Measurements from ENCODE around the gene ZDBF2.
"Not testable (repeated sequence)": the region's sequence is repeated elsewhere in the genome, so short reads cannot be mapped to it uniquely, and the experiment has no call there.

ZDBF2 gene

DNA sequence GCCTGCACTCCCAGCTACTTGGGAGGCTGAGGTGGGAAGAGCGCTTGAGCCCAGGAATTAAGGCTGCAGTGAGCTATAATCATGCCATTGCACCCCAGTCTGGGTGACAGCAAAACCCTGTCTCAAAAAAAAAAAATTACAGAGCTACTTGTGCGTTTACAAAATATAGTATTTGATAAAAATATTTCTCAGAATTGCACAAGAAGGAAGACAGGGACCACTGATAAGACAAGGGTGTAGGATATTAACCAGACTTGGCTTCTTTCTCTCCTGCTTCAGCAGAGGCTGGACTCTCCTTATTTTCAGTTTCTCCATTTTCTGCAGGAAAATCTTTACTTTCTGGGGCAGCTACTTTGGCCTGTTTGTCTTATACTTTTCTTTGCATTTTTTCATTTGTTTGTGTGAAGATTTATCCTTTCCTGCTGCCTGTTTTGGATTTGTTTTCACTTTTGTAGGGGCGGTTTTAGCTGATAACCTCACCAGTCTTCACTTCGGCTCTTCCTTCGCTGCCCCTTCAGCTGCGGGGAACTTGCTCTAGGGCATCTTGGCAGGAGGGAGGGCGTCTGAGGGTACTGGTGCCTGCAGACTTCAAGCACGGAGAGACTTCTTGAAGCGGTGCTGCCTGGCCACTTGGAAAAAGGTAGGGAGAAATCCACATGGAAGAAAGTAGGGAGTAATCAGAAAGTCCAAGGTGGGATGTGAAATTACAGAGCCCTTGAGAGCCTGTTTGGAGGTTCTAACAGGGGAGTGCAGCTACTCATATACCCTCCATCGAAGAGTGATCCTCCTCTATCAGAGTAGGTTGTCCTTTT is 14.9 kb upstream of the ZDBF2 start:
- DNase-seq (ENCODE audit: low read depth in 2 of 2, low spot score in 1 of 2), result no peak

DNA sequence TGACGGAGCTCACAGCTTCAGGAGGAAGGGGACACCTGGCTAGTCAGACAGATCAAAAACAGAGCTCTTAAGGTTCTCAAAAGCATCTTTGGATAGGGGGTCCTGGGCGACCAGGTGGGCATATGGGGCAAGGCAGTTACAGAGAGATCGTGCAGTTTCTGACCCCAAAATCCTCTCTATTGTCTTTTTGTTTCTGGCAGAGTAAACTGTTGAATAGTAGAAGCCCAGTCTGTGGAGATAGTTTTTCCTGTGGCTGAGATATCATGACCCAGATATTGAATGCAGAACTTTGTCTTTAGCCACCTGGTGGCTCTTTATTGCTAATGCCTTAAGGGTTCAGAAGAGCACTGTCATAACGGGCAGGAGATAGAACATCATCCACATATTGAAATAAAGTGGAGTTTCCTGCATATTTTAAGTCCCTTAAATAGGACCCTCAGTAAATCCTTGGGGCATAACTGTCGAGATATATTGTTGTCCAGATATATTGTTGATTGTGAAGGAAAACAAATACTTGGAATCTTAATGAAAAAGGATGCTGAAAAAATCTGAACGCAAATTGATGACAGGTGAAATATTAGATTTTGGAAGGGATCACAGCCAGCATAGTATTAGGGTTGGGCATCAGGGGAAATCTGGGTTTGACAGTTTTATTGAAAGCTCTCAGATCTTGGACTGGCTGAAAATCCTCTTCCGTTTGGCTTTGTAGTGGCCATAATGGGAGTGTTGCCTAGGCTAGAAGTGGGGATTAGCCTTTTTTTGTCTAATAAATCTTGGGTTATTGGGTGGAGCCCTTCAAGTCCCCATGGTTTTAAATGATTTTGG is 14.1 kb upstream of the ZDBF2 start:
- no peak for DNase-seq (ENCODE audit: low read depth in 2 of 2, low spot score in 1 of 2)

DNA sequence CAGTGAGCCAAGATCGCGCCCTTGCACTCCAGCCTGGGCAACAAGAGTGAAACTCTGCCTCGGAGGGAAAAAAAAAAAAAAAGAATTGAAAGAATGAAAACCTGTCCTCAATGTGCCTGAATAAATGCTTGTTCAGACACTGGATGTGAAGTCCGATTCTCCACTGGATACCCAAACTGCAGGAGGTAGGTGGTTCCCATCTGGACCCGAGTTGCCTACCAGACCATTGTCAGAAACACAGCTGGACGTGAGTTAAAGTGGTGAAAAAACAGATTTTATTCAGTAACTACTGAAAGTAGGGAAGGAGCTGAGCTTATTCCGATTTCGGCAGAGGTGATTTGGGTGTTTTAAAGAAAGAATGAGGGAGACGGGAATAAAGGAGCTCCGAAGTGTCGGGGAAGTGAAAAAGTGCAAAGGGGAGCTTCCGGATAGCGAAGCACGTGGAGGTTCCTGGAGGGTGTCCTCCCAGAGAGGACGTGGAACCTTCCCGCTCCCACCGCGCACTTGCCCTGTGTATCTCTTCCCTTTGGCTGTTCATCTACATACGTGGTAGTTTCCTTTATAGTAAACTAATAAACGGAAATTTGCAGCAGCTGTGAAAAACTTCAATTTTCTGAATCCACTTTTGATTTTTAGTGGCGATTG is 10.4 kb upstream of the ZDBF2 start:
- DNase-seq (ENCODE audit: low read depth in 2 of 2, low spot score in 1 of 2), result no peak

DNA sequence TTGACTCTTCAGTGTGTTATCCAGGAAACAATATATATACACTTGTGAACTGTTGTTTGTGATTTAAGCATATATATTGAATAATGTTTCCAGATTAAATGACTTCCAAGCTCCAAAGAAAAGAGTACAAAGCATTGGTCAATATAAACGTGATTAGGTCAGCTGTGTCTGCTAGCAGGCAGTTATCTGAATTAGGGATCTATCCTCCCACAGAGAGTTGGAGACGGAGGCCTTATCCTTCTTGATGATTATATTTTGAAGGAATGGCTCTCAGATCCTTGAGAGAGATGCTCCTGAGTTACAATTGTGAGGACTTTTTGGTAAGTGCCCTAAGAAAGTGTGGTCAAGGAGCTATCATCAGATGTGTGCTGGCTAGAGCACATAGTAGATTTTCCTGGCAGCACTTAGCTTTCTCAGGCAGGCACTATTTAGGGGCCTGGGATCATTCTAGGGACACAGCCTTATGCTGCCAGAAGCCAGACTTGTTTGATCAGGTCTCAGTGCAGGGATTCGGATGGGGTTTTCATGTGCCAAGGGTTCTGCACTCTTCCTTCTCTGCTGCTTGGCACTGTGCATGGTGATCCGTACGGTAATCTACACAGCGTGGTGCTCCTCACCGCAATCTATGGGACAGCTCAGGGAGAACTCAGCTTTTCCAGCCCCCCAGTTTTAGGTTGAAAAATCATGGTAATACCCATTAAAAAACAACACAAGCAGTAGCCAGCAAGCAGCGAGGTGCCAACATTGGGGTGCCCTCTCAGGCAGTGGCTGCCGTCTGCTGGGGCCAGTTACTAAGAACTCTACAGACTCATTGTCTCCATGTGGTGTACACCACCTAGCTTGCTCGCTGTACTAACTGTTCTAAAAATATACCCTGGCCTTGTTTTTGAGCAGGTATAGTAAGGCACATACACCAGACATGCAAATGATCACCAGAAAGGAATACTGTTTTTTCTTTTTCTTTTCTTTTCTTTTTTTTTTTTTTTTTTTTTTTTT is 8.0 kb upstream of the ZDBF2 start:
- no peak for DNase-seq (ENCODE audit: low read depth in 2 of 2, low spot score in 1 of 2)

- no peak for DNase-seq (ENCODE audit: low read depth in 2 of 2, low spot score in 1 of 2)
These were observed 6.9 kb upstream of the ZDBF2 start for GRCh38 chr2:206267567-206267966.

DNA sequence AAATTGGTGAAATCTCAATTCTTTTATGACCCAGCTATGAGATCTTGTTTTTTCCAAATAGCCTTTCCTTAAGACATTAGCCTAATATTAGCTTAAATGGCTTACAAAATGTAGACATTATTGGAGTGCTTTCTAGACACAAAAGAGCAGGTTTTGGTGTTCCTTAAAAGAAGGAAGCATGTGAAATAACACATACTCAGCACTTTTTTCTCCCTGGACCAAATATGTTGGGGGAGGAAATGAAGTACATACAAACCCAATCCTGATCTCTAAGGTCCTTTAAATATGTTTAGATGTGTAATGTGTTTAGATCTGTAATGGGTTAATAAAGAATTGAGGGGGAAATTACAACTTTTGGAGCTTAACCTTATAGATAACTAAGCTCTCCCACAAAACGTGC is 3.4 kb upstream of the ZDBF2 start:
- DNase-seq (ENCODE audit: low read depth in 2 of 2, low spot score in 1 of 2), result no peak

- no peak for DNase-seq (ENCODE audit: low read depth in 2 of 2, low spot score in 1 of 2)
These were observed 558 bp upstream of the ZDBF2 start for GRCh38 chr2:206273905-206274304.

DNA sequence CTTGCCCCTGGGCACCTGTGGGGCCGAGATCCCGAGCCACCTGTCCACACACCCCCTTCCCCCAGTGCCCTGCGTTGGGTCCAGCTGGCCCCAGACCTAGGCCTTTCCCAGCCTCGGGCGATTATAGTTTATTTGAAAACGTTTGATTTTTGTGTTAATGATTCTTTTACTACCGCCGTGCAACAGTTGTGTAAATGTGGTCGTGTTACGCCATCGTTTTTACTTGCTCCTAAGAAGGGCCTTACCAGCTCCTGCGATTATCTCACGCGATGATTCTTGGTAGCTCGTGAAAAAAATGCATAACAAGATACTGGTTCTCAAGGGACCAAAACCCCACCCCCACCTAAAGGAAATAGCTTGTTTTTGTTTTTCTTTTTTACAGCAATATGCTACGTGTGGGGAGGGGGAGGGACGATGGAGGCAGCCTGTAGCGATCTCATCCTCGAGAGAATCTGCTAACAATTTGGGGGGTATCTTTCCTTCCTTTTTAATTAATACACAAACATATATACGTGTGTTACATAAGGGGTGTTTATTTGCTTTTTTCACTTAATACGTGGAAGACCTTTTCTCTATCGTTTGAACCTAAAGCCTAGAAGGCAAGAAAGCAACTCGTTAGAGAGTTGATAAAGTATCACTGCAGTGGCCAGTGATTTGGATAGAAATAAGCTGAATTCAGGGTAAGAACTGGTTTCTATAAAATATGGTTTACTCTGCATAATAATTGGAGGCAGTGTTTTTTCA is 1.0 kb downstream of the ZDBF2 start:
- no peak for DNase-seq (ENCODE audit: low read depth in 2 of 2, low spot score in 1 of 2)

DNA sequence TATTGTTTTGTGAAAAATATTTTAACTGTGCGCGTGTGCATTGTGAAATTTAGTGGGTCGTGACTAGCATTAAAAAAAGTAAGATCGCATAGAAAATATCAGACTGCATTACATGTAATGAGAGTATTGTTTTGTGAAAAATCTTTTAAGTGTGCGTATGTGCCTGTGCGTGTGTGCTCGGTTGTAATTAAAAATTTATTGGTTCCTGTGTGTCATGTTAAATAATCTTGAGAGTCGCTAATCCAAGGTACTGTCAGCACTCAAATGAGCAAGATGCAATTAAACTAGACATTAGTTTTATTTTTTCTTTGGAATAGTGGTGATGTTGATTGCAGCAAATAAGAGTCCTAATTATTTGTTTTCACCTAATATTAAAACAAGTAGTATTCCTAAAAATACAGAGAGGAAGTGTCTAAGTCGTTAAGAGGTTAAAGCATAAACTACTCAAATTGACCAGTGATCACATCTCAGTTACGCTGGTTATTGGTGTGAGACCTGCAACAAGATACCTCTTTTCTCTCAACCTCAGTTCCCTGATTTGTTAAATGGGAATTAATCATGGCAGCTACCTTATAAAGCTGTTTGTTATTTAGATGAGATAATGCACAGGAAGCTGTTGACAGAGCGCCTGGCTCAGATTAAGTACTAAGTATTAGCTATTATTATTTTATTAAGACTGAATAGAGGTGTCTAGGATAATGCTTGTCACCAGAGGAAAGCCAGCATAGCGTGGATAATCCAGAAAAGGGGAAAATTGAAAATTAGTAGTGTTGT is 1.9 kb downstream of the ZDBF2 start:
- no peak for DNase-seq (ENCODE audit: low read depth in 2 of 2, low spot score in 1 of 2)

DNA sequence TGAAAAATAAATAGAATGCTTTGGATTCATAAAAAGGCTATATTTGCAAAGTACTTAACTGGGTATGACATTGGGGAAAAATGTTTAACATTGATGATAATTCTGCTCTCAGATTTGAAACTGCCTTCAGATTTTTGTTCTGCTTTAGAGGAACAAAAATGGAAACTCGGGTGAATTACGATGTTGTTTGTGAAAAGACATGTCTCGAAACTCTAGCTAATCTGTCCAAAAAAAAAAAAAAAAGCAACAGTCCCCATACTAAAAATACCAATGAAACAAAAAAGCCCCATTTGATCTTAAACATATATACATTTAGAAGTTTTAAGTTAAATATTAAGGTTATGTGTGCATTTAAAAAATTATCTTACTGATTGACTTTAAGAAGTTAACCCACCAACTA is 3.0 kb downstream of the ZDBF2 start:
- no peak for DNase-seq (ENCODE audit: low read depth in 2 of 2, low spot score in 1 of 2)

DNA sequence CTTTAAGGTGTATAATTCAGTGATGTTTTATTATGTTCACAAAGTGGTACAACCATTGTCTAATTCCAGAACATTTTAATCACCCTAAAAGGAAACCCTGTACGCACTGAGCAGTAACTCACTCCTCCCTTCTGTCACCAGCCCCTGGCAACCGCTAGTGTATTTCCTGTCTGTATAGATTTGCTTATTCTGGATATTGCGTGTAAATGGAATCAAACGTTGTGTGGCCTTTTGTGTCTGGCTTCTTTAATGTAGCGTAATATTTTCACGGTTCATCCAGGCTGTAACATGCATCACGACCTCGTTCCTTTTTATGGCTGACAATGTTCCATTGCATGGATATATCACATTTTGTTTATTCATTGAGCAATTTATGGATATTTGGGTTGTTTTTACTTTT is 8.3 kb downstream of the ZDBF2 start:
- no peak for DNase-seq (ENCODE audit: low read depth in 2 of 2, low spot score in 1 of 2)

DNA sequence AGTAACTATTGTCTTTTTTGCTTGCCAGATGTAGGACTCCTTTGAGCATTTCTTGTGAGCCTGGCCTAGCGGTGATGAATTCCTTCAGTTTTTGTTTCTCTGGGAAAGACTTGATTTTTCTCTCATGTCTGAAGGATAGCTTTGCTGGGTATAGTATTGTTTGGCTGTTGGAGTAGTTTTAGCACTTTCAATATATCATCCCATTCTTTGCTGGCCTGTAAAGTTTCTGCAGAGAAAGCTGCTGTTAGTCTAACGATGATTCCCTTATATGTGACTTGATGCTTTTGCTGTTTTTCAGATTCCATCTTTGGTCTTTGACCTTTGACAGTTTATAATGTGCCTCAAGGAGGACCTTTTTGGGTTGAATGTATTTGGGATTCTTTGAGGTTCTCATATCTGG is 12.7 kb downstream of the ZDBF2 start:
- DNase-seq (ENCODE audit: low read depth in 2 of 2, low spot score in 1 of 2), result no peak

GRCh38 chr2:206289391-206289790 is 14.9 kb downstream of the ZDBF2 start:
- no peak for DNase-seq (ENCODE audit: low read depth in 2 of 2, low spot score in 1 of 2)

- DNase-seq (ENCODE audit: low read depth in 2 of 2, low spot score in 1 of 2), result no peak
These were observed 21.7 kb downstream of the ZDBF2 start for GRCh38 chr2:206296128-206296527.

DNA sequence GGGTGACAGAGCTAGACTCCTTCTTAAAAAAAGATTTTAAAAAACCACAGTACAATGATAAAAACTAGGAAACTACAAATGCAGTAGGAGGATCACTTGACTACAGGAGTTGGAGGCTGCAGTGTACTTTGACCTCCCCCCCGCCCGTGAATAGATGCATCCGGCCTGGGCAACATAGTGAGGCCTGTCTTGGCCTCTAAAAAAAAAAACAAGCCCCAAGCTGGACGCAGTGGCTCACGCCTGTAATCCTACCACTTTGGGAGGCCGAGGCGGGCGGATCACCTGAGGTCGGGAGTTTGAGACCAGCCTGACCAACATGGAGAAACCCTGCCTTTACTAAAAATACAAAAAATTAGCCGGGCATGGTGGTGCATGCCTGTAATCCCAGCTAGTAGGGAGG is 25.1 kb downstream of the ZDBF2 start:
- not testable (repeated sequence) for DNase-seq (ENCODE audit: low read depth in 2 of 2, low spot score in 1 of 2)

DNA sequence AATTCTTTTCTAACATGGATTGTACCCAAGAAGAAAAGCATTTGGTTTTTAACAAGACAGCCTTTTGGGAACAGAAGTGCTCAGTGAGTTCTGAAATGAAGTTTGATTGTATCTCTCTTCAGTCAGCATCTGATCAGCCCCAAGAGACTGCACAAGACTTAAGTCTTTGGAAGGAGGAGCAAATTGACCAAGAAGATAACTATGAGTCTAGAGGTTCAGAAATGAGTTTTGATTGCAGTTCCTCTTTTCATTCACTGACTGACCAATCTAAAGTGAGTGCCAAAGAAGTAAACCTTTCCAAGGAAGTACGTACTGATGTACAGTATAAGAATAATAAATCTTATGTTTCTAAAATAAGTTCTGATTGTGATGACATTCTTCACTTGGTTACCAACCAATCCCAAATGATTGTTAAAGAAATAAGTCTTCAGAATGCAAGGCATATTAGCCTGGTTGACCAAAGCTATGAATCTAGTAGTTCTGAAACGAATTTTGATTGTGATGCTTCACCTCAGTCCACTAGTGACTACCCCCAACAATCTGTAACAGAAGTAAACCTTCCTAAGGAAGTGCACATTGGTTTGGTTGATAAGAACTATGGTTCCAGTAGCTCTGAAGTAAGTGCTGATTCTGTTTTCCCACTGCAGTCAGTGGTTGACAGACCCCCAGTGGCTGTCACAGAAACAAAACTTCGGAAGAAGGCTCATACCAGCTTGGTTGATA is 31.2 kb downstream of the ZDBF2 start:
- no peak for DNase-seq (ENCODE audit: low read depth in 2 of 2, low spot score in 1 of 2)

DNA sequence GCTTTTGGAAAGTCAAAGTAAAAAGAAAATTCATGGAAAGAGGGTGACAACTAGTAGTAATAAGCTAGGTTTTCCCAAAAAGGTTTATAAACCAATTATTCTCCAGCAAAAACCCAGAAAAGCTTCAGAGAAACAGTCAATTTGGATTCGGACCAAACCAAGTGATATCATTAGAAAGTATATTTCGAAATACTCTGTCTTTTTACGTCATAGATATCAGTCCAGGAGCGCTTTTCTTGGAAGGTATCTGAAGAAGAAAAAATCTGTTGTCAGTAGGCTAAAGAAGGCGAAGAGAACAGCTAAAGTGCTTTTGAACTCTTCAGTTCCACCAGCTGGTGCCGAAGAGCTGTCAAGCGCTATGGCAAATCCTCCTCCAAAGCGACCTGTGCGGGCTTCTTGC is 36.6 kb downstream of the ZDBF2 start:
- no peak for DNase-seq (ENCODE audit: low read depth in 2 of 2, low spot score in 1 of 2)

DNA sequence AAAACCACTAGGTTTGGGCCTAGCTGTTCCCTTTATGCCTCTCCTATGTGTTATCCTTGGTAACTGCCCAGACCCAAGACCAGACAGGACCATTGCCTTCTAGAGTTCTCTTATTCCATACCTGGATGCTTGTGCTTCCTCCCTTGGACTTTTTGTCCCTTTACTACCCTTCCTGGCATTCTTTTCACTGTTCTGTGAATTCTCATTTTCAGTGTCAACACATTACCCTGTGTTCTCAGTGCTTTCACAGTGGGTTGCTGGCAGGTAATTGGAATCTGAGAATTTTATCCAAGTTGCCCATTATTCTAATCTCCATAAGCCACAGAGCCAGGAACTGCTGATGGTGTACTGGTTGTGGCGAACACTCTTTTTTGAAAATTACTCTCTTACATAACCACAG is 41.7 kb downstream of the ZDBF2 start:
- no peak for DNase-seq (ENCODE audit: low read depth in 2 of 2, low spot score in 1 of 2)

DNA sequence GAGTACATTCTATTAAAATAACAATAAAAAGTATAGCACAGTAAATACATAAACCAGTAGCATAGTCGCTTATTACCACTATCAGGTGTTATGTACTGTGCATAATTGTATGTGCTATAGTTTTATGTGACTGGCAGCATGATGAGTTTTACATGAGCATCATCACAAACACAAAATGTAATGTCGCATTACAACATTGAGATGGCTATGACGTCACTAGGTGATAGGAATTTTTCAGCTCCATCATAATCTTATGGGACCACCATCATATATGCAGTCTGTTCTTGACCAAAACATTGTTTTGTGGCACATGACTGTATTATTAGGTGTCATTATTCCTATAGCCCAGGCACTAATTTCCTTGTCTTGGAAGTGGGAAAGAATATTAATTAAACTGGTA is 48.6 kb downstream of the ZDBF2 start:
- no peak for DNase-seq (ENCODE audit: low read depth in 2 of 2, low spot score in 1 of 2)
